CD4-positive, alpha-beta T cell (primary cell): ENCODE data around the gene MORN3. TPM values are rescaled to one million over a fixed set of nuclear protein-coding genes. Genes with fewer than 3 reads are reported as not detected.
"Not testable (repeated sequence)": the region's sequence is repeated elsewhere in the genome, so short reads cannot be mapped to it uniquely, and the experiment has no call there.

Experiments used
- ATAC-seq: fragments of 200-7000 bp; cut with Tn5 transposase; one replicate; pipeline ENCODE4 v1.10.0; 2022; ENCODE audit warnings: mild to moderate bottlenecking; ENCODE audit not compliant: poor library complexity
- CTCF ChIA-PET: fragments of 350-600 bp; sonication (Branson Sonifier 250); formaldehyde crosslinking; loops from one replicate; lab custom pipeline; 2021; ENCODE audit warnings: antibody characterized with exemption, inconsistent platforms; lab: Charles Lee
- POLR2A ChIA-PET: fragments of 350-600 bp; sonication (Branson Sonifier 250); formaldehyde crosslinking; loops from one replicate; lab custom pipeline; 2021; ENCODE audit warnings: antibody characterized with exemption, inconsistent platforms; lab: Charles Lee
- DNase-seq, 14 experiments: peaks; one replicate each; pipeline ENCODE4 v3.0.0-alpha.2; 2013 to 2020; ENCODE audit warnings: mixed read lengths in 2 of 14
- H3K27ac ChIP-seq, 2 donors: one replicate each; pipeline versions ENCODE4 v1.5.1 to v1.7.0; 2013; ENCODE audit warnings: low read length in 2 of 2, low read depth in 1 of 2, mild to moderate bottlenecking in 1 of 2
- H3K27me3 ChIP-seq, 2 experiments: 1 replicate in 1 of 2; 2 replicates in 1 of 2; pipeline versions ENCODE4 v1.6.1 to v1.7.0; 2013; ENCODE audit warnings: low read length in 2 of 2, control low read depth in 1 of 2, mild to moderate bottlenecking in 1 of 2, moderate library complexity in 1 of 2; ENCODE audit not compliant: insufficient read depth in 2 of 2, control insufficient read depth in 1 of 2
- H3K36me3 ChIP-seq: one replicate; pipeline ENCODE4 v1.6.1; 2013; ENCODE audit warnings: low read length, control low read depth; ENCODE audit not compliant: insufficient read depth
- H3K4me1 ChIP-seq: one replicate; pipeline ENCODE4 v1.6.1; 2013; ENCODE audit warnings: low read length, control low read depth; ENCODE audit not compliant: insufficient read depth
- H3K4me3 ChIP-seq: one replicate; pipeline ENCODE4 v1.5.1; 2013; ENCODE audit warnings: mild to moderate bottlenecking, low read length, moderate library complexity
- H3K9me3 ChIP-seq, 2 experiments: 1 replicate in 1 of 2; 2 replicates in 1 of 2; pipeline versions ENCODE4 v1.6.1 to v1.7.0; 2013; ENCODE audit warnings: low read length in 2 of 2, mild to moderate bottlenecking in 2 of 2, control low read depth in 1 of 2, moderate library complexity in 1 of 2; ENCODE audit not compliant: control insufficient read depth in 1 of 2, insufficient read depth in 1 of 2
- H3K27ac Mint-ChIP-seq: one replicate; pipeline ENCODE4 v1.8.0; 2020; ENCODE audit warnings: mixed read lengths
- H3K27me3 Mint-ChIP-seq: one replicate; pipeline ENCODE4 v1.8.0; 2021; ENCODE audit warnings: mixed read lengths
- H3K36me3 Mint-ChIP-seq: one replicate; pipeline ENCODE4 v1.8.0; 2021; ENCODE audit warnings: low read depth, mixed read lengths
- H3K4me1 Mint-ChIP-seq: one replicate; pipeline ENCODE4 v1.8.0; 2021; ENCODE audit warnings: low read depth, mixed read lengths
- H3K4me3 Mint-ChIP-seq: one replicate; pipeline ENCODE4 v1.8.0; 2020; ENCODE audit warnings: mild to moderate bottlenecking, mixed read lengths
- H3K9me3 Mint-ChIP-seq: one replicate; pipeline ENCODE4 v1.8.0; 2020; ENCODE audit warnings: mixed read lengths
- CTCF ChIP-seq: fragments of 200-600 bp; IDR thresholded peaks from one replicate; pipeline ENCODE4 v1.8.0; 2022; ENCODE audit warnings: antibody characterized with exemption, mild to moderate bottlenecking
- intact Hi-C, 2 experiments: fragments of 100-400 bp; cut with DNase I in 1 of 2; cut with micrococcal nuclease in 1 of 2; formaldehyde crosslinking; loops; one replicate each; pipeline versions ENCODE4 v1.15.1 to v1.9.0; 2023 to 2025; cut with DNase I, micrococcal nuclease
- total RNA-seq, 174 experiments: library from RNA in 2 of 174; stranded (reverse) in 2 of 174; gene quantifications; one replicate each; pipeline ENCODE4 v1.2.3 and lab custom pipeline; 2021 to 2026

MORN3 gene
- total RNA-seq, 2 experiments from 2014 or later = 9.8 to 11.9 TPM

- no peak overlapping the region for H3K4me3 ChIP-seq
- no peaks in the 10 kb centered on the region for H3K27me3 Mint-ChIP-seq
- H3K4me1 ChIP-seq = peaks cover 27% of the 10 kb centered on the region
- H3K36me3 ChIP-seq = no peaks in the 10 kb centered on the region
- no peaks in the 10 kb centered on the region for H3K9me3 Mint-ChIP-seq
- DNase-seq = no peak
- ChIA-PET CTCF (no interaction called here), POLR2A (no interaction called here)
- peaks cover 19% of the 10 kb centered on the region for H3K4me1 Mint-ChIP-seq
- H3K27ac ChIP-seq = no peak overlapping the region
- no peak overlapping the region for H3K27ac Mint-ChIP-seq
- peaks cover 8% of the 10 kb centered on the region for H3K36me3 Mint-ChIP-seq
- no peak for ATAC-seq
- H3K4me3 Mint-ChIP-seq = no peak overlapping the region
- intact Hi-C loops = no loop called here
- H3K9me3 ChIP-seq = no peaks in the 10 kb centered on the region
- no peaks in the 10 kb centered on the region for H3K27me3 ChIP-seq
- no peak for TF ChIP-seq CTCF
Measured at GRCh38 chr12:121715862-121716435, 46.5 kb upstream of the MORN3 start.

- H3K4me3 ChIP-seq, H3K27me3 Mint-ChIP-seq, H3K27ac ChIP-seq, DNase-seq, POLR2A ChIA-PET, H3K27ac Mint-ChIP-seq, intact Hi-C loops, H3K36me3 Mint-ChIP-seq, H3K36me3 ChIP-seq, H3K27me3 ChIP-seq, ATAC-seq, H3K9me3 ChIP-seq, H3K9me3 Mint-ChIP-seq, CTCF ChIA-PET: not testable (repeated sequence)
- H3K4me1 Mint-ChIP-seq = peaks cover 19% of the 10 kb centered on the region
- H3K4me3 Mint-ChIP-seq = peak overlapping the region; percentile 66
- peaks cover 27% of the 10 kb centered on the region for H3K4me1 ChIP-seq
Measured at GRCh38 chr12:121715055-121715454, 45.6 kb upstream of the MORN3 start.

GRCh38 chr12:121713793-121714192 is 44.3 kb upstream of the MORN3 start:
- POLR2A ChIA-PET = interaction anchor here (1.0 to 4.0 kb wide), 5 partner anchors 27 to 97 kb away, joined by 3 to 44 read pairs (median 7); partner anchors contain the start of gene SETD1B
- peaks cover 27% of the 10 kb centered on the region for H3K4me1 ChIP-seq
- no peak overlapping the region for H3K27ac ChIP-seq
- intact Hi-C loops = loop anchor here (2.0 to 5.0 kb wide), 4 partner anchors 79 to 175 kb away; partner anchors contain the start of genes PSMD9 (in 2 of the 2) and RHOF (in 2 of the 2)
- Mint-ChIP-seq H3K27me3 (no peaks in the 10 kb centered on the region), H3K4me1 (peaks cover 19% of the 10 kb centered on the region), H3K27ac (peak overlapping the region; percentile 66), H3K9me3 (no peaks in the 10 kb centered on the region), H3K4me3 (peak overlapping the region; percentile 87), H3K36me3 (peaks cover 8% of the 10 kb centered on the region)
- no peak for DNase-seq
- no peaks in the 10 kb centered on the region for H3K9me3 ChIP-seq
- CTCF ChIA-PET = interaction anchor here (0.7 to 2.5 kb wide), 2 partner anchors 80 to 98 kb away, joined by 3 to 14 read pairs; no protein-coding TSS in a partner anchor
- H3K36me3 ChIP-seq = no peaks in the 10 kb centered on the region
- H3K4me3 ChIP-seq = no peak overlapping the region
- TF ChIP-seq CTCF = no peak
- no peaks in the 10 kb centered on the region for H3K27me3 ChIP-seq
- no peak for ATAC-seq
